Neural cell (in vitro differentiated cells): ENCODE results near the gene SLC9A3. TPM values are rescaled to one million over a fixed set of nuclear protein-coding genes. Genes with fewer than 3 reads are reported as not detected.

ENCODE experiments used
- H2AFZ ChIP-seq: fragments of 200-600, 300-800 bp; sonication (generic), shearing (Covaris generic); 2 replicates; pipeline ENCODE4 v1.6.0; 2014; ENCODE audit warnings: low read depth, mild to moderate bottlenecking, antibody characterized with exemption, low read length, moderate library complexity
- H3F3A ChIP-seq: fragments of 200-600 bp; shearing (Covaris generic); 2 replicates; pipeline ENCODE4 v1.6.1; 2016; ENCODE audit warnings: mild to moderate bottlenecking, moderate library complexity, mixed read lengths, antibody characterized with exemption, low read length; ENCODE audit not compliant: insufficient read depth, poor library complexity, severe bottlenecking
- H3K27ac ChIP-seq: fragments of 200-600, 300-800 bp; sonication (generic), shearing (Covaris generic); 2 replicates; pipeline ENCODE4 v1.5.1; 2014; ENCODE audit warnings: mild to moderate bottlenecking, low read length, moderate library complexity
- H3K27me3 ChIP-seq: fragments of 300-800, 200-600 bp; sonication (generic), shearing (Covaris generic); 2 replicates; pipeline ENCODE4 v1.6.0; 2014; ENCODE audit warnings: mild to moderate bottlenecking, low read depth, low read length, moderate library complexity; ENCODE audit not compliant: insufficient read depth
- H3K36me3 ChIP-seq: fragments of 300-800, 200-600 bp; sonication (generic), shearing (Covaris generic); 2 replicates; pipeline ENCODE4 v1.5.1; 2014; ENCODE audit warnings: mild to moderate bottlenecking, antibody characterized with exemption, low read length, moderate library complexity; ENCODE audit not compliant: insufficient read depth
- H3K4me2 ChIP-seq: fragments of 300-800, 200-600 bp; sonication (generic), shearing (Covaris generic); 2 replicates; pipeline ENCODE4 v1.6.0; 2014; ENCODE audit warnings: mild to moderate bottlenecking, low read length
- H3K4me3 ChIP-seq: fragments of 300-800, 200-600 bp; sonication (generic), shearing (Covaris generic); 2 replicates; pipeline ENCODE4 v1.5.1; 2014; ENCODE audit warnings: mild to moderate bottlenecking, low read length, moderate library complexity
- H3K79me2 ChIP-seq: fragments of 200-600 bp; shearing (Covaris generic); replicated peaks from 2 replicates; pipeline ENCODE4 v1.6.0; 2014; ENCODE audit warnings: mild to moderate bottlenecking, low read length, moderate library complexity; ENCODE audit not compliant: insufficient read depth
- H3K9ac ChIP-seq: fragments of 300-800, 200-600 bp; sonication (generic), shearing (Covaris generic); 2 replicates; pipeline ENCODE4 v1.6.1; 2016; ENCODE audit warnings: mild to moderate bottlenecking, low read length, mixed read lengths
- H3K9me2 ChIP-seq: fragments of 200-600 bp; shearing (Covaris generic); 2 replicates; pipeline ENCODE4 v1.6.1; 2016; ENCODE audit warnings: mild to moderate bottlenecking, low read length, mixed read lengths; ENCODE audit not compliant: insufficient read depth
- H3K9me3 ChIP-seq: fragments of 200-600, 300-800 bp; sonication (generic), shearing (Covaris generic); 2 replicates; pipeline ENCODE4 v1.6.1; 2016; ENCODE audit warnings: mild to moderate bottlenecking, mixed run types, low read length, moderate library complexity, mixed read lengths
- H4K20me1 ChIP-seq: fragments of 200-600 bp; shearing (Covaris generic); 2 replicates; pipeline ENCODE4 v1.6.1; 2016; ENCODE audit warnings: mild to moderate bottlenecking, mixed run types; ENCODE audit not compliant: insufficient read depth
- EP300 ChIP-seq: fragments of 450-650 bp; conservative IDR thresholded peaks from 2 replicates; pipeline ENCODE4 v1.6.1; 2014; ENCODE audit warnings: antibody characterized with exemption, mild to moderate bottlenecking, moderate library complexity; ENCODE audit not compliant: poor library complexity, severe bottlenecking
- EZH2 ChIP-seq: fragments of 200-600, 300-800 bp; shearing (Covaris generic), sonication (generic); IDR thresholded peaks from 2 replicates; pipeline ENCODE4 v1.6.1; 2014; ENCODE audit warnings: antibody characterized with exemption, low read length, borderline replicate concordance, mild to moderate bottlenecking; ENCODE audit not compliant: insufficient read depth, poor library complexity, severe bottlenecking
- MXI1 ChIP-seq: fragments of 450-650 bp; conservative IDR thresholded peaks from 2 replicates; pipeline ENCODE4 v1.6.1; 2014; ENCODE audit warnings: antibody characterized with exemption, mild to moderate bottlenecking; ENCODE audit not compliant: poor library complexity, severe bottlenecking
- POLR2AphosphoS5 ChIP-seq: IDR thresholded peaks from 2 replicates; pipeline ENCODE4 v1.6.1; 2012
- RAD21 ChIP-seq: fragments of 450-650 bp; conservative IDR thresholded peaks from 2 replicates; pipeline ENCODE4 v1.6.1; 2014; ENCODE audit warnings: antibody characterized with exemption, mild to moderate bottlenecking, moderate library complexity
- REST ChIP-seq: IDR thresholded peaks from 2 replicates; pipeline ENCODE4 v1.6.1; 2012; ENCODE audit warnings: borderline replicate concordance
- SMC3 ChIP-seq: fragments of 450-650 bp; conservative IDR thresholded peaks from 2 replicates; pipeline ENCODE4 v1.6.1; 2014; ENCODE audit warnings: antibody characterized with exemption, mild to moderate bottlenecking, moderate library complexity; ENCODE audit not compliant: poor library complexity
- TAF1 ChIP-seq: IDR thresholded peaks from 2 replicates; pipeline ENCODE4 v1.6.1; 2012; ENCODE audit warnings: low read depth
- polyA plus RNA-seq: library from polyadenylated mRNA; depleted of rRNA; stranded (reverse); fragments of >200 nt; gene quantifications from 2 replicates; pipeline ENCODE4 v1.2.3, GENCODE V29; 2014
- TF ChIP-seq, protein P1 (sequence below): fragments of 450-650 bp; IDR thresholded peaks from 2 replicates; pipeline ENCODE4 v1.5.1; 2014; ENCODE audit warnings: antibody characterized with exemption, mild to moderate bottlenecking, moderate library complexity; ENCODE audit not compliant: poor library complexity, severe bottlenecking

SLC9A3 gene
- polyA plus RNA-seq, 1 donor from 2014 or later = 4.0 TPM

DNA sequence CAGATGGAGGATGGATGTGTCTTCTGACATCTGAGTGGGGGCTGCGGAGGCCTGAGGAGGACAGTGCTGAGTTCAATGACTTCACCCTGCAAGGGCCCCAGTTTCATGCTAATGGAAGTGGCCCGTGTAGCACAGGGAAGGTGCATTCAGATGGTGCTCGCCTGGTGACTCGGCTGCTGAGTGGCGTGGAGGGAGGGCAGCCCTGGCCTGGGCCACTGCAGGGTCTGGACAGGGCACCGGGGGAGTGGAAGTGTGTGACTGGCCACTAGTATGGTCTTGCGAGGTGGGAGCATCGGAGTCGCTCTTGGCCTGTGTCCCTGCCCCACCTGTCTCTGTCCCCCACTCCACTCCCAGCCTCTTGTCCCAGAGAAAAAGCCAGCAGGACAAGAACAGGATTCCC lies 1.7 kb upstream of the SLC9A3 start:
- Histone ChIP-seq H3K27ac (no peak overlapping the region), H2AFZ (no peak overlapping the region), H3K9me3 (no peaks in the 10 kb centered on the region), H3K4me2 (no peak overlapping the region), H3F3A (no peaks in the 10 kb centered on the region), H3K4me3 (no peak overlapping the region), H3K79me2 (no peaks in the 10 kb centered on the region), H3K9me2 (no peaks in the 10 kb centered on the region), H3K9ac (no peak overlapping the region), H4K20me1 (no peaks in the 10 kb centered on the region), H3K27me3 (peaks cover 88% of the 10 kb centered on the region), H3K36me3 (no peaks in the 10 kb centered on the region)
- TF ChIP-seq EZH2 (no peak), POLR2AphosphoS5 (no peak), TAF1 (no peak), SMC3 (no peak), MXI1 (no peak), EP300 (no peak), RAD21 (no peak), REST (no peak)
- TF ChIP-seq, protein P1, sequence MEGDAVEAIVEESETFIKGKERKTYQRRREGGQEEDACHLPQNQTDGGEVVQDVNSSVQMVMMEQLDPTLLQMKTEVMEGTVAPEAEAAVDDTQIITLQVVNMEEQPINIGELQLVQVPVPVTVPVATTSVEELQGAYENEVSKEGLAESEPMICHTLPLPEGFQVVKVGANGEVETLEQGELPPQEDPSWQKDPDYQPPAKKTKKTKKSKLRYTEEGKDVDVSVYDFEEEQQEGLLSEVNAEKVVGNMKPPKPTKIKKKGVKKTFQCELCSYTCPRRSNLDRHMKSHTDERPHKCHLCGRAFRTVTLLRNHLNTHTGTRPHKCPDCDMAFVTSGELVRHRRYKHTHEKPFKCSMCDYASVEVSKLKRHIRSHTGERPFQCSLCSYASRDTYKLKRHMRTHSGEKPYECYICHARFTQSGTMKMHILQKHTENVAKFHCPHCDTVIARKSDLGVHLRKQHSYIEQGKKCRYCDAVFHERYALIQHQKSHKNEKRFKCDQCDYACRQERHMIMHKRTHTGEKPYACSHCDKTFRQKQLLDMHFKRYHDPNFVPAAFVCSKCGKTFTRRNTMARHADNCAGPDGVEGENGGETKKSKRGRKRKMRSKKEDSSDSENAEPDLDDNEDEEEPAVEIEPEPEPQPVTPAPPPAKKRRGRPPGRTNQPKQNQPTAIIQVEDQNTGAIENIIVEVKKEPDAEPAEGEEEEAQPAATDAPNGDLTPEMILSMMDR = no peak

GRCh38 chr5:524973-525761 lies 918 bp upstream of the SLC9A3 start:
- Histone ChIP-seq H3K9ac (no peak overlapping the region), H3K27me3 (peaks cover 80% of the 10 kb centered on the region), H3K4me3 (no peak overlapping the region), H3K9me2 (no peaks in the 10 kb centered on the region), H3K27ac (no peak overlapping the region), H3F3A (no peaks in the 10 kb centered on the region), H4K20me1 (no peaks in the 10 kb centered on the region), H3K9me3 (no peaks in the 10 kb centered on the region), H2AFZ (no peak overlapping the region), H3K4me2 (no peak overlapping the region), H3K79me2 (no peaks in the 10 kb centered on the region), H3K36me3 (no peaks in the 10 kb centered on the region)
- no peak for TF ChIP-seq TAF1
- TF ChIP-seq SMC3 = no peak
- no peak for TF ChIP-seq MXI1
- no peak for TF ChIP-seq POLR2AphosphoS5
- TF ChIP-seq REST = no peak
- no peak for TF ChIP-seq EZH2
- no peak for TF ChIP-seq RAD21
- TF ChIP-seq, protein P1 = no peak
- TF ChIP-seq EP300 = no peak
